HepG2 (cell line): ENCODE data around the gene M1AP. TPM values are rescaled to one million over a fixed set of nuclear protein-coding genes. Genes with fewer than 3 reads are reported as not detected.

Source experiments
- ADNP ChIP-seq: sonication (generic); formaldehyde crosslinking; IDR thresholded peaks from 2 replicates; pipeline ENCODE4 v1.4.0; 2020; ENCODE audit warnings: missing genetic modification reagents
- HNF4G ChIP-seq, 2 experiments: sonication (generic) in 1 of 2; formaldehyde crosslinking in 1 of 2; IDR thresholded peaks; 2 replicates each; pipeline versions ENCODE4 v1.4.0 to v1.6.1; 2011 to 2020; ENCODE audit warnings: borderline replicate concordance in 2 of 2, low read depth in 2 of 2, mild to moderate bottlenecking in 2 of 2, low read length in 1 of 2, missing genetic modification reagents in 1 of 2, moderate library complexity in 1 of 2
- IKZF1 ChIP-seq: fragments of 450-650 bp; IDR thresholded peaks from 2 replicates; pipeline ENCODE4 v1.7.1; 2016
- JDP2 ChIP-seq: sonication (generic); formaldehyde crosslinking; IDR thresholded peaks from 2 replicates; pipeline ENCODE4 v1.8.1; 2022; ENCODE audit warnings: missing genetic modification reagents, borderline replicate concordance
- JUN ChIP-seq: sonication (generic); formaldehyde crosslinking; IDR thresholded peaks from 2 replicates; pipeline ENCODE4 v1.4.0; 2020; ENCODE audit warnings: mild to moderate bottlenecking, missing genetic modification reagents
- KDM3A ChIP-seq: IDR thresholded peaks from 2 replicates; pipeline ENCODE4 v1.6.1; 2018; ENCODE audit warnings: low read depth, missing compliant biosample characterization
- KLF6 ChIP-seq: IDR thresholded peaks from 2 replicates; pipeline ENCODE4 v1.8.0; 2016; ENCODE audit warnings: missing biosample characterization, missing genetic modification reagents
- MYC ChIP-seq: sonication (generic); formaldehyde crosslinking; IDR thresholded peaks from 2 replicates; pipeline ENCODE4 v1.9.0; 2021; ENCODE audit warnings: missing genetic modification reagents, borderline replicate concordance
- NONO ChIP-seq, 2 experiments: fragments of 450-650 bp in 1 of 2; sonication (generic) in 1 of 2; formaldehyde crosslinking in 1 of 2; IDR thresholded peaks in 1 of 2; conservative IDR thresholded peaks in 1 of 2; 2 replicates each; pipeline versions ENCODE4 v1.6.1 to v1.8.0; 2017 to 2022; ENCODE audit warnings: mild to moderate bottlenecking in 1 of 2, missing genetic modification reagents in 1 of 2, moderate library complexity in 1 of 2
- PHF8 ChIP-seq: sonication (generic); formaldehyde crosslinking; IDR thresholded peaks from 2 replicates; pipeline ENCODE4 v1.5.0; 2020; ENCODE audit warnings: missing genetic modification reagents
- PRMT3 ChIP-seq: sonication (generic); formaldehyde crosslinking; IDR thresholded peaks from 2 replicates; pipeline ENCODE4 v1.8.1; 2022; ENCODE audit warnings: low read depth, mild to moderate bottlenecking, moderate library complexity, missing genetic modification reagents, borderline replicate concordance
- RELA ChIP-seq: sonication (generic); formaldehyde crosslinking; IDR thresholded peaks from 2 replicates; pipeline ENCODE4 v1.4.0; 2020; ENCODE audit warnings: missing genetic modification reagents
- SAFB2 ChIP-seq: sonication (generic); formaldehyde crosslinking; IDR thresholded peaks from 2 replicates; pipeline ENCODE4 v1.5.1; 2020; ENCODE audit warnings: missing genetic modification reagents, low read depth, mild to moderate bottlenecking, borderline replicate concordance
- SNAPC2 ChIP-seq: sonication (generic); formaldehyde crosslinking; IDR thresholded peaks from 2 replicates; pipeline ENCODE4 v1.8.1; 2022; ENCODE audit warnings: mild to moderate bottlenecking, missing genetic modification reagents
- ZBTB7A ChIP-seq: sonication (generic); formaldehyde crosslinking; IDR thresholded peaks from 2 replicates; pipeline ENCODE4 v1.8.0; 2022; ENCODE audit warnings: mild to moderate bottlenecking, missing genetic modification reagents
- ZEB1 ChIP-seq: IDR thresholded peaks from 2 replicates; pipeline ENCODE4 v1.6.1; 2012; ENCODE audit warnings: mild to moderate bottlenecking, low read depth, inconsistent platforms; ENCODE audit not compliant: insufficient replicate concordance
- ZNF235 ChIP-seq: sonication (generic); formaldehyde crosslinking; IDR thresholded peaks from 2 replicates; pipeline ENCODE4 v1.8.1; 2023; ENCODE audit warnings: mild to moderate bottlenecking, missing genetic modification reagents, borderline replicate concordance
- ZNF337 ChIP-seq: sonication (generic); formaldehyde crosslinking; IDR thresholded peaks from 2 replicates; pipeline ENCODE4 v1.5.1; 2020; ENCODE audit warnings: missing genetic modification reagents, low read depth, mild to moderate bottlenecking, borderline replicate concordance
- ZNF484 ChIP-seq: sonication (generic); formaldehyde crosslinking; IDR thresholded peaks from 2 replicates; pipeline ENCODE4 v1.5.1; 2020; ENCODE audit warnings: mild to moderate bottlenecking, low read depth, missing genetic modification reagents, borderline replicate concordance
- ZNF564 ChIP-seq: sonication (generic); formaldehyde crosslinking; IDR thresholded peaks from 2 replicates; pipeline ENCODE4 v1.8.1; 2023; ENCODE audit warnings: mild to moderate bottlenecking, missing genetic modification reagents
- ZZZ3 ChIP-seq: sonication (generic); formaldehyde crosslinking; IDR thresholded peaks from 2 replicates; pipeline ENCODE4 v1.4.0; 2020; ENCODE audit warnings: missing genetic modification reagents, mild to moderate bottlenecking, borderline replicate concordance
- polyA plus RNA-seq, 8 experiments: library from polyadenylated mRNA; depleted of rRNA in 3 of 8; stranded (reverse) in 7 of 8; unstranded in 1 of 8; fragments of >200 nt; fragmentation: Illumina TruSeq in 4 of 8; extraction: Trizol in 4 of 8; gene quantifications; 2 replicates each; pipeline versions ENCODE4 v1.2.1 to v1.2.3, GENCODE V29; 2011 to 2016; ENCODE audit warnings: low read depth in 4 of 8, missing spikeins in 1 of 8, mixed read lengths in 1 of 8; ENCODE audit not compliant: insufficient read depth in 1 of 8
- total RNA-seq, 5 experiments: library from RNA; depleted of rRNA; stranded (reverse); fragments of >200 nt; fragmentation: Illumina TruSeq; extraction: Trizol; gene quantifications; 2 replicates each; pipeline ENCODE4 v1.2.3, GENCODE V29; 2016; ENCODE audit warnings: low read depth in 1 of 5
- TF ChIP-seq, protein P1 (sequence below): sonication (generic); formaldehyde crosslinking; IDR thresholded peaks from 2 replicates; pipeline ENCODE4 v1.5.0; 2020; ENCODE audit warnings: mild to moderate bottlenecking, missing genetic modification reagents, borderline replicate concordance
- TF ChIP-seq, protein P2 (sequence below): sonication (generic); formaldehyde crosslinking; IDR thresholded peaks from 2 replicates; pipeline ENCODE4 v1.5.0; 2020; ENCODE audit warnings: mild to moderate bottlenecking, missing genetic modification reagents

M1AP gene
- total and polyA plus RNA-seq, 2 of the 13 experiments (the other 11 are each of a cell fraction or from before 2014, with no cell fraction given): not detected

DNA sequence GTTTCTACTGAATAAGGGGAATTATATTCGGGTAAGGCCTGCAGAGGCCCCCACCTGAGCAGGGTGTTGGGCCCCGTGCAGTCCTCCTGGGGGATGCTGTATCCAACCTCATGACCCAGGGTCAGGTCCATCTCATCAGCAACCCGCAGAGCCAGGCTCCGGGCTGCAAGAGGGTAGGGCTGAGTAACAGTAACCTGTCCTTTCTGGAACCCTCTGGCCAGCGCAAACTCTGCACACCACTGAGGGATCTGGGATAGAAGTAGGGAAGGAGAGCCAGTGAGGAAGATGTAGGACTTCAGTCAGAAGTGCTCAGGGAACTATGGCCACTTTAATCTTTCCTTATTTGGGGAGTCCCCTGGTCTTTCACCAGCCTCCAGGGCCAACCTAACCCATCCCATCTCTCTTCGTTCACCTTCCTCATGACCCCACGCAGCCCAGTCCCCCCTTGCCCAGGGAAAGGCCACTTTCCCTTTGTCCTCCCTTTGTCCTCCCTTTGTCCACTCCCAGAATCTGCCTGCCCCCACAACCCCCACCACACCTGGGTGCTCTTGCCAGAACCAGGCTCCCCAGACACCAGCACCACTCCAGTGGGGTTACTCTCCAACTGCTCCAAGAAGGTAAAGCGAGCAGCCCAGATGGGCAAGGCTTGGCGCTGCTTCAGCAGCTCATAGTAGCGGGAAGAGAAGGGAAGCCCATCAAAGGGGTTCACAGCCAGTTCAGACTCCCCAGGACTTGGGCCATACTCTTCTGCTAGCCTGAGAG lies 123.0 kb downstream of the M1AP start (continued):
- TF ChIP-seq, protein P1, sequence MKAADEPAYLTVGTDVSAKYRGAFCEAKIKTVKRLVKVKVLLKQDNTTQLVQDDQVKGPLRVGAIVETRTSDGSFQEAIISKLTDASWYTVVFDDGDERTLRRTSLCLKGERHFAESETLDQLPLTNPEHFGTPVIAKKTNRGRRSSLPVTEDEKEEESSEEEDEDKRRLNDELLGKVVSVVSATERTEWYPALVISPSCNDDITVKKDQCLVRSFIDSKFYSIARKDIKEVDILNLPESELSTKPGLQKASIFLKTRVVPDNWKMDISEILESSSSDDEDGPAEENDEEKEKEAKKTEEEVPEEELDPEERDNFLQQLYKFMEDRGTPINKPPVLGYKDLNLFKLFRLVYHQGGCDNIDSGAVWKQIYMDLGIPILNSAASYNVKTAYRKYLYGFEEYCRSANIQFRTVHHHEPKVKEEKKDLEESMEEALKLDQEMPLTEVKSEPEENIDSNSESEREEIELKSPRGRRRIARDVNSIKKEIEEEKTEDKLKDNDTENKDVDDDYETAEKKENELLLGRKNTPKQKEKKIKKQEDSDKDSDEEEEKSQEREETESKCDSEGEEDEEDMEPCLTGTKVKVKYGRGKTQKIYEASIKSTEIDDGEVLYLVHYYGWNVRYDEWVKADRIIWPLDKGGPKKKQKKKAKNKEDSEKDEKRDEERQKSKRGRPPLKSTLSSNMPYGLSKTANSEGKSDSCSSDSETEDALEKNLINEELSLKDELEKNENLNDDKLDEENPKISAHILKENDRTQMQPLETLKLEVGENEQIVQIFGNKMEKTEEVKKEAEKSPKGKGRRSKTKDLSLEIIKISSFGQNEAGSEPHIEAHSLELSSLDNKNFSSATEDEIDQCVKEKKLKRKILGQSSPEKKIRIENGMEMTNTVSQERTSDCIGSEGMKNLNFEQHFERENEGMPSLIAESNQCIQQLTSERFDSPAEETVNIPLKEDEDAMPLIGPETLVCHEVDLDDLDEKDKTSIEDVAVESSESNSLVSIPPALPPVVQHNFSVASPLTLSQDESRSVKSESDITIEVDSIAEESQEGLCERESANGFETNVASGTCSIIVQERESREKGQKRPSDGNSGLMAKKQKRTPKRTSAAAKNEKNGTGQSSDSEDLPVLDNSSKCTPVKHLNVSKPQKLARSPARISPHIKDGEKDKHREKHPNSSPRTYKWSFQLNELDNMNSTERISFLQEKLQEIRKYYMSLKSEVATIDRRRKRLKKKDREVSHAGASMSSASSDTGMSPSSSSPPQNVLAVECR: no peak
- TF ChIP-seq ZNF484 (CRISPR knock-in tag) (no peak), ZNF235 (no peak), SAFB2 (CRISPR knock-in tag) (no peak), KLF6 (CRISPR knock-in tag) (no peak), JDP2 (no peak), ADNP (no peak), SNAPC2 (CRISPR knock-in tag) (0 out of 2 replicates have a peak, but pooled peaks have one; percentile 37), ZEB1 (no peak), IKZF1 (no peak), HNF4G (IDR thresholded peaks at IDR 0.05; ENCODE audit: borderline replicate concordance, low read depth, low read length) (no peak), HNF4G (CRISPR knock-in tag; IDR thresholded peaks at IDR 0.05; ENCODE audit: borderline replicate concordance, low read depth) (no peak), KDM3A (no peak), ZZZ3 (CRISPR knock-in tag) (no peak), ZNF564 (no peak), NONO (IDR thresholded peaks at IDR 0.05) (no peak), NONO (CRISPR knock-in tag; conservative IDR thresholded peaks at IDR 0.05) (no peak), RELA (CRISPR knock-in tag) (no peak), ZBTB7A (CRISPR knock-in tag) (no peak), PHF8 (CRISPR knock-in tag) (no peak), ZNF337 (CRISPR knock-in tag) (no peak), JUN (CRISPR knock-in tag) (no peak), MYC (CRISPR knock-in tag) (no peak), PRMT3 (CRISPR knock-in tag) (no peak)
- TF ChIP-seq, protein P2, sequence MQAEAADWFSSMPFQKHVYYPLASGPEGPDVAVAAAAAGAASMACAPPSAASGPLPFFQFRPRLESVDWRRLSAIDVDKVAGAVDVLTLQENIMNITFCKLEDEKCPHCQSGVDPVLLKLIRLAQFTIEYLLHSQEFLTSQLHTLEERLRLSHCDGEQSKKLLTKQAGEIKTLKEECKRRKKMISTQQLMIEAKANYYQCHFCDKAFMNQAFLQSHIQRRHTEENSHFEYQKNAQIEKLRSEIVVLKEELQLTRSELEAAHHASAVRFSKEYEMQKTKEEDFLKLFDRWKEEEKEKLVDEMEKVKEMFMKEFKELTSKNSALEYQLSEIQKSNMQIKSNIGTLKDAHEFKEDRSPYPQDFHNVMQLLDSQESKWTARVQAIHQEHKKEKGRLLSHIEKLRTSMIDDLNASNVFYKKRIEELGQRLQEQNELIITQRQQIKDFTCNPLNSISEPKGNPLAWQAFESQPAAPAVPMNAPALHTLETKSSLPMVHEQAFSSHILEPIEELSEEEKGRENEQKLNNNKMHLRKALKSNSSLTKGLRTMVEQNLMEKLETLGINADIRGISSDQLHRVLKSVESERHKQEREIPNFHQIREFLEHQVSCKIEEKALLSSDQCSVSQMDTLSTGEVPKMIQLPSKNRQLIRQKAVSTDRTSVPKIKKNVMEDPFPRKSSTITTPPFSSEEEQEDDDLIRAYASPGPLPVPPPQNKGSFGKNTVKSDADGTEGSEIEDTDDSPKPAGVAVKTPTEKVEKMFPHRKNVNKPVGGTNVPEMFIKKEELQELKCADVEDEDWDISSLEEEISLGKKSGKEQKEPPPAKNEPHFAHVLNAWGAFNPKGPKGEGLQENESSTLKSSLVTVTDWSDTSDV (CRISPR knock-in tag): peak; percentile 42; the same call in 1 of the 2 replicates
